ENCODE results near the gene MBTPS1. TPM values are rescaled to one million over a fixed set of nuclear protein-coding genes. Genes with fewer than 3 reads are reported as not detected.

MBTPS1 gene
- polyA plus RNA-seq, 1 donor from 2014 or later = 66.9 TPM

DNA sequence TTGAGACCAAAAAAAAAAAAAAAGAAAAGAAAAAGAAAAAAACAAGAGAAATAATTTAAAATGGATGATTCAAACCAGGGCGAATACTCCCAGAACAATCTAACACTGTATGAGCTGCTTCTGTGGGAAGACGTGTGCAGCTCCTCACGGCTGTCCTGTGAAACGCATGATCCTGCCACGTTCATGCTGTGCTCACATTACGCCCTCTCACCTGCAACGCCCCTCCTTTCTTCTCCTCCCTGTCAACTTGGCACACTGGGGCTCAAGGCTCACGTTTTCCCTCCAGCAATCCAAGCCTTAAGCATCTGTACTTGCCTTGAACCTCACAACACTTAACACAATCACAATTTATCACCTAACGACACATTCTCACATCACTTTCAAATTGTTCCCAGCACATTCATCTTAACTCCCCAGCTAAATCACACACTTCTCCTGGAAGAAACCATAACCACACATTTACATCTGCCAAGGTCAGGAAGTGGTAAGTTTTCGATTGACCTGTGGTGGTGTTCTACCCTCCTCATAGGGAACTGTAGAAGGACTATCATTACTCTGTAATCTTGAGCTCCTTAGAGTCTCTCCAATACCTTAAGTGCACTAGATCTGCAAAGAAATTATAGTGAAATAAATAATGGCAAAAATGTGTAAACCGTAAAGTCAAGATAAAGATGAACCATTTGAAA lies 29.1 kb downstream of the MBTPS1 start:
- H2AFZ ChIP-seq (ENCODE audit: low read depth, low read length) = no peak overlapping the region
- H3K4me3 ChIP-seq (ENCODE audit: low read length) = no peak overlapping the region
- H3K79me2 ChIP-seq (replicated peaks; ENCODE audit: insufficient read depth, low read length) = no peaks in the 10 kb centered on the region
- H3K36me3 ChIP-seq (ENCODE audit: insufficient read depth, low read length) = peaks cover 2% of the 10 kb centered on the region
- H3F3A ChIP-seq (ENCODE audit: insufficient read depth, low read length, poor library complexity, severe bottlenecking) = no peaks in the 10 kb centered on the region
- H3K27ac ChIP-seq (ENCODE audit: low read length) = no peak overlapping the region
- no peak overlapping the region for H3K9ac ChIP-seq (ENCODE audit: low read length)
- no peaks in the 10 kb centered on the region for H4K20me1 ChIP-seq (ENCODE audit: insufficient read depth)
- TF ChIP-seq MXI1 (conservative IDR thresholded peaks at IDR 0.05; ENCODE audit: poor library complexity, severe bottlenecking) = no peak
- no peak for TF ChIP-seq REST (IDR thresholded peaks at IDR 0.05; ENCODE audit: borderline replicate concordance)
- TF ChIP-seq, protein P1, sequence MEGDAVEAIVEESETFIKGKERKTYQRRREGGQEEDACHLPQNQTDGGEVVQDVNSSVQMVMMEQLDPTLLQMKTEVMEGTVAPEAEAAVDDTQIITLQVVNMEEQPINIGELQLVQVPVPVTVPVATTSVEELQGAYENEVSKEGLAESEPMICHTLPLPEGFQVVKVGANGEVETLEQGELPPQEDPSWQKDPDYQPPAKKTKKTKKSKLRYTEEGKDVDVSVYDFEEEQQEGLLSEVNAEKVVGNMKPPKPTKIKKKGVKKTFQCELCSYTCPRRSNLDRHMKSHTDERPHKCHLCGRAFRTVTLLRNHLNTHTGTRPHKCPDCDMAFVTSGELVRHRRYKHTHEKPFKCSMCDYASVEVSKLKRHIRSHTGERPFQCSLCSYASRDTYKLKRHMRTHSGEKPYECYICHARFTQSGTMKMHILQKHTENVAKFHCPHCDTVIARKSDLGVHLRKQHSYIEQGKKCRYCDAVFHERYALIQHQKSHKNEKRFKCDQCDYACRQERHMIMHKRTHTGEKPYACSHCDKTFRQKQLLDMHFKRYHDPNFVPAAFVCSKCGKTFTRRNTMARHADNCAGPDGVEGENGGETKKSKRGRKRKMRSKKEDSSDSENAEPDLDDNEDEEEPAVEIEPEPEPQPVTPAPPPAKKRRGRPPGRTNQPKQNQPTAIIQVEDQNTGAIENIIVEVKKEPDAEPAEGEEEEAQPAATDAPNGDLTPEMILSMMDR (IDR thresholded peaks at IDR 0.05; ENCODE audit: poor library complexity, severe bottlenecking) = no peak
- no peak for TF ChIP-seq RAD21 (conservative IDR thresholded peaks at IDR 0.05)
- TF ChIP-seq POLR2AphosphoS5 (IDR thresholded peaks at IDR 0.05) = peak; percentile 13
- H3K9me2 ChIP-seq (ENCODE audit: insufficient read depth, low read length) = no peaks in the 10 kb centered on the region
- no peaks in the 10 kb centered on the region for H3K9me3 ChIP-seq (ENCODE audit: low read length)
- H3K4me2 ChIP-seq (ENCODE audit: low read length) = no peak overlapping the region
- H3K27me3 ChIP-seq (ENCODE audit: insufficient read depth, low read depth, low read length) = no peaks in the 10 kb centered on the region

GRCh38 chr16:84087001-84087400 lies 29.7 kb downstream of the MBTPS1 start:
- no peak overlapping the region for H3K9ac ChIP-seq (ENCODE audit: low read length)
- H3K4me3 ChIP-seq (ENCODE audit: low read length) = no peak overlapping the region
- no peaks in the 10 kb centered on the region for H3K9me2 ChIP-seq (ENCODE audit: insufficient read depth, low read length)
- no peak overlapping the region for H2AFZ ChIP-seq (ENCODE audit: low read depth, low read length)
- no peak overlapping the region for H3K4me2 ChIP-seq (ENCODE audit: low read length)
- H3K27ac ChIP-seq (ENCODE audit: low read length) = no peak overlapping the region
- no peaks in the 10 kb centered on the region for H3K27me3 ChIP-seq (ENCODE audit: insufficient read depth, low read depth, low read length)
- H3K36me3 ChIP-seq (ENCODE audit: insufficient read depth, low read length) = peaks cover 5% of the 10 kb centered on the region
- TF ChIP-seq POLR2AphosphoS5 (IDR thresholded peaks at IDR 0.05) = no peak
- no peaks in the 10 kb centered on the region for H3K79me2 ChIP-seq (replicated peaks; ENCODE audit: insufficient read depth, low read length)
- H4K20me1 ChIP-seq (ENCODE audit: insufficient read depth) = no peaks in the 10 kb centered on the region
- H3K9me3 ChIP-seq (ENCODE audit: low read length) = no peaks in the 10 kb centered on the region
- H3F3A ChIP-seq (ENCODE audit: insufficient read depth, low read length, poor library complexity, severe bottlenecking) = no peaks in the 10 kb centered on the region

- Histone ChIP-seq H3F3A (ENCODE audit: insufficient read depth, low read length, poor library complexity, severe bottlenecking) (no peaks in the 10 kb centered on the region), H3K27ac (ENCODE audit: low read length) (no peak overlapping the region), H3K9ac (ENCODE audit: low read length) (no peak overlapping the region), H3K79me2 (replicated peaks; ENCODE audit: insufficient read depth, low read length) (no peaks in the 10 kb centered on the region), H2AFZ (ENCODE audit: low read depth, low read length) (no peak overlapping the region), H4K20me1 (ENCODE audit: insufficient read depth) (no peaks in the 10 kb centered on the region), H3K9me3 (ENCODE audit: low read length) (no peaks in the 10 kb centered on the region), H3K9me2 (ENCODE audit: insufficient read depth, low read length) (no peaks in the 10 kb centered on the region), H3K27me3 (ENCODE audit: insufficient read depth, low read depth, low read length) (no peaks in the 10 kb centered on the region), H3K4me2 (ENCODE audit: low read length) (no peak overlapping the region), H3K4me3 (ENCODE audit: low read length) (no peak overlapping the region), H3K36me3 (ENCODE audit: insufficient read depth, low read length) (peaks cover 5% of the 10 kb centered on the region)
- no peak for TF ChIP-seq EP300 (conservative IDR thresholded peaks at IDR 0.05; ENCODE audit: poor library complexity, severe bottlenecking)
- no peak for TF ChIP-seq EZH2 (IDR thresholded peaks at IDR 0.05; ENCODE audit: borderline replicate concordance, insufficient read depth, low read length, poor library complexity, severe bottlenecking)
- no peak for TF ChIP-seq REST (IDR thresholded peaks at IDR 0.05; ENCODE audit: borderline replicate concordance)
- no peak for TF ChIP-seq SMC3 (conservative IDR thresholded peaks at IDR 0.05; ENCODE audit: poor library complexity)
- TF ChIP-seq RAD21 (conservative IDR thresholded peaks at IDR 0.05) = no peak
- TF ChIP-seq, protein P1 (IDR thresholded peaks at IDR 0.05; ENCODE audit: poor library complexity, severe bottlenecking) = no peak
Measured at GRCh38 chr16:84086341-84086740, 30.4 kb downstream of the MBTPS1 start.

Measured in neural cell (in vitro differentiated cells).